ENCODE measurements around the gene USP40. TPM values are rescaled to one million over a fixed set of nuclear protein-coding genes. Genes with fewer than 3 reads are reported as not detected.

Gene USP40
- total RNA-seq, 1 experiment from 2014 or later = 127 TPM

DNA sequence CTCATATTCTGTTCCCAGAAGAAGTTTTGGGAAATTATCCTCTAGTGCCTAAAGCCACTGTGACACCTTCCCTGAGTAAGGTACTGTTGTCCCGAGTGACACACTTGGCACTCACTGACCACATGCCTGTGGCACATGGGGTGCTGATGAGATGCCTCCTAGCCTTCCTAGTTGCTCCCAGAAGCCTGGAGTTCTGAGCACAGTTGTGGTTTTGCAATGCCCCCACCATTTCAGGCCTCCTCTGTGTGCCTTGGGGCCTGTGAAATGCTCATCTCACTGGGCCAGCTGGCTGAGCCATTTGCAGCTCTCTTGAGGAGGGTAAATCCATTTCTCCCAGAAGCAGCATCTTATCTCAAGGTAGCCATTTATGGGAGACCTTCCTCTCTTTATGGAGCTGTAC, 120.5 kb downstream of the USP40 start:
- Histone ChIP-seq H3K4me1 (replicated peaks; ENCODE audit: insufficient read depth) (no peaks in the 10 kb centered on the region), H4K20me1 (ENCODE audit: insufficient read depth) (0 out of 2 replicates have a peak, but pooled peaks cover 3% of the 10 kb centered on the region), H3K9me2 (ENCODE audit: insufficient read depth) (no peaks in the 10 kb centered on the region), H3K9me3 (ENCODE audit: insufficient read depth, low read depth) (no peaks in the 10 kb centered on the region), H3F3A (ENCODE audit: insufficient read depth, low read depth) (peaks cover 23% of the 10 kb centered on the region), H3K79me2 (ENCODE audit: low read depth) (0 out of 2 replicates have a peak, but pooled peaks cover 9% of the 10 kb centered on the region), H3K4me2 (no peak overlapping the region), H2AFZ (no peak overlapping the region), H3K4me3 (no peak overlapping the region), H3K36me3 (ENCODE audit: low read depth) (peaks cover 12% of the 10 kb centered on the region; the same call in 1 of the 2 replicates), H3K27ac (no peak overlapping the region), H3K27me3 (ENCODE audit: insufficient read depth, low read depth) (no peaks in the 10 kb centered on the region)
- no peak for DNase-seq
- TF ChIP-seq CTCF (conservative IDR thresholded peaks at IDR 0.05) (no peak), EZH2 (IDR thresholded peaks at IDR 0.05; ENCODE audit: low read depth) (no peak)
- ChIA-PET POLR2A (ENCODE audit: unreplicated experiment) (no interaction called here), CTCF (no interaction called here)
- intact Hi-C loops (cut with micrococcal nuclease; ENCODE audit: unreplicated experiment) = no loop called here
- BruUV-seq (replicated peaks) = no TSS peak

- H3K9me3 ChIP-seq (ENCODE audit: insufficient read depth, low read depth) = no peaks in the 10 kb centered on the region
- TF ChIP-seq EZH2 (IDR thresholded peaks at IDR 0.05; ENCODE audit: low read depth) (no peak), CTCF (conservative IDR thresholded peaks at IDR 0.05) (no peak)
- H3K27ac ChIP-seq = no peak overlapping the region
- H3K27me3 ChIP-seq (ENCODE audit: insufficient read depth, low read depth) = no peaks in the 10 kb centered on the region
- H3K79me2 ChIP-seq (ENCODE audit: low read depth) = 0 out of 2 replicates have a peak, but pooled peaks cover 9% of the 10 kb centered on the region
- H3K4me1 ChIP-seq (replicated peaks; ENCODE audit: insufficient read depth) = no peaks in the 10 kb centered on the region
- H3K9me2 ChIP-seq (ENCODE audit: insufficient read depth) = no peaks in the 10 kb centered on the region
- no peak for DNase-seq
- ChIA-PET POLR2A (ENCODE audit: unreplicated experiment) (no interaction called here), CTCF (no interaction called here)
- peaks cover 23% of the 10 kb centered on the region for H3F3A ChIP-seq (ENCODE audit: insufficient read depth, low read depth)
- intact Hi-C loops (cut with micrococcal nuclease; ENCODE audit: unreplicated experiment) = no loop called here
- no peak overlapping the region for H3K4me2 ChIP-seq
- no peak overlapping the region for H2AFZ ChIP-seq
- H3K4me3 ChIP-seq = no peak overlapping the region
- 0 out of 2 replicates have a peak, but pooled peaks cover 3% of the 10 kb centered on the region for H4K20me1 ChIP-seq (ENCODE audit: insufficient read depth)
- H3K36me3 ChIP-seq (ENCODE audit: low read depth) = peaks cover 13% of the 10 kb centered on the region; the same call in 1 of the 2 replicates
- BruUV-seq (replicated peaks) = no TSS peak
These were observed 121.3 kb downstream of the USP40 start for GRCh38 chr2:233445152-233445830.

DNA sequence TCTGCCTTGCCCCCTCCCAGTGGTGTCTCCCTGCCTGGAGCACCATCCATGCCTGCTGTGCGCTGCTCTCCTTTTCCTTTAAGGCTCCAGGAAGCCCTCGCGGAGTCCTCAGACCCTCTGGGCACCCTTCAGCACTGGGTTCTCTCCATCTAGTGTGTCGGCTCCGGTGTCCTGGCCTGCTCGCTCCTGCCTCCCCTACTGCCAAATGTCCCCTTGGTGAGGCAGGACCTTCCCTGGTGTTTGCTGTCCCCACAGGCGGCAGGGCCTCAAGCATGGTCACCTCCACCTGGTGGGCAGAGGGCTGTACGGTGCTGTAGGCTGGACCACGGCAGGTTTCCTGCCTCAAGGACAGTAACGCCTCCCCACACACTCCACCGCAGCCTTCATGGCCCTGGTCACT, 122.1 kb downstream of the USP40 start:
- POLR2A ChIA-PET (ENCODE audit: unreplicated experiment) = no interaction called here
- TF ChIP-seq CTCF (conservative IDR thresholded peaks at IDR 0.05) = no peak
- intact Hi-C loops (cut with micrococcal nuclease; ENCODE audit: unreplicated experiment) = loop anchor here (5.0 kb wide), 2 partner anchors 162 to 592 kb away; no protein-coding TSS in a partner anchor
- no peak for DNase-seq
- Histone ChIP-seq H3K4me1 (replicated peaks; ENCODE audit: insufficient read depth) (no peaks in the 10 kb centered on the region), H4K20me1 (ENCODE audit: insufficient read depth) (0 out of 2 replicates have a peak, but pooled peaks cover 3% of the 10 kb centered on the region), H3K4me3 (no peak overlapping the region), H3F3A (ENCODE audit: insufficient read depth, low read depth) (peaks cover 23% of the 10 kb centered on the region), H3K9me2 (ENCODE audit: insufficient read depth) (no peaks in the 10 kb centered on the region), H2AFZ (no peak overlapping the region), H3K9me3 (ENCODE audit: insufficient read depth, low read depth) (no peaks in the 10 kb centered on the region), H3K4me2 (no peak overlapping the region), H3K36me3 (ENCODE audit: low read depth) (peaks cover 21% of the 10 kb centered on the region), H3K27ac (no peak overlapping the region), H3K27me3 (ENCODE audit: insufficient read depth, low read depth) (no peaks in the 10 kb centered on the region), H3K79me2 (ENCODE audit: low read depth) (0 out of 2 replicates have a peak, but pooled peaks cover 9% of the 10 kb centered on the region)
- BruUV-seq (replicated peaks) = no TSS peak
- CTCF ChIA-PET = interaction anchor here (1.5 to 1.6 kb wide), 2 partner anchors 40 to 42 kb away, joined by 5 to 16 read pairs; no protein-coding TSS in a partner anchor

Data from PC-9 (cell line).